IPS-18c (cell line): ENCODE results near the gene IGF2BP1.
"Not testable (repeated sequence)": the region's sequence is repeated elsewhere in the genome, so short reads cannot be mapped to it uniquely, and the experiment has no call there.

Experiments used
- H3K4me3 ChIP-seq: 2 replicates; pipeline ENCODE4 v1.7.0; 2013; ENCODE audit warnings: low read depth, mild to moderate bottlenecking, low read length, moderate library complexity; ENCODE audit not compliant: insufficient read depth
- H3K9me3 ChIP-seq: one replicate; pipeline ENCODE4 v1.6.1; 2013; ENCODE audit warnings: mild to moderate bottlenecking, low read length, moderate library complexity; ENCODE audit not compliant: control insufficient read depth, insufficient read depth

Gene IGF2BP1

GRCh38 chr17:49035470-49036269 is 38.5 kb downstream of the IGF2BP1 start:
- peak overlapping the region; percentile 16 for H3K4me3 ChIP-seq
- no peaks in the 10 kb centered on the region for H3K9me3 ChIP-seq

DNA sequence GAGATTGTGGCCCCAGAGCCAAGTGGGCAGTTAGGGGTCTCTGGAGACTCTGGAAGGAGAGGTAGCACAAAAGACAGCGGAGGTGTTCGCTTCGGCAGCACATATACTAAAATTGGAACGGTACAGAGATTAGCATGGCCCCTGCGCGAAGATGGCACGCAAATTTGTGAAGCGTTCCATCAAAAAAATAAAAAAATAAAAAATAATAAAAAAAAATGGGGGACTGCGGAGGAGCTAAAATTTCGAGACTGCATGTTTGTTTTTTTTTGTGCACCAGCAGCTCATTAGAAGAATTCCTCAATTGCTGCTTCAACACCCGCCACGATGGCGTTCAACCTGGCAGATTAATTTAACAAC is 39.1 kb downstream of the IGF2BP1 start:
- H3K9me3 ChIP-seq, result no peaks in the 10 kb centered on the region
- no peak overlapping the region for H3K4me3 ChIP-seq

GRCh38 chr17:49038138-49038537 is 41.0 kb downstream of the IGF2BP1 start:
- no peak overlapping the region for H3K4me3 ChIP-seq
- H3K9me3 ChIP-seq, result no peaks in the 10 kb centered on the region

DNA sequence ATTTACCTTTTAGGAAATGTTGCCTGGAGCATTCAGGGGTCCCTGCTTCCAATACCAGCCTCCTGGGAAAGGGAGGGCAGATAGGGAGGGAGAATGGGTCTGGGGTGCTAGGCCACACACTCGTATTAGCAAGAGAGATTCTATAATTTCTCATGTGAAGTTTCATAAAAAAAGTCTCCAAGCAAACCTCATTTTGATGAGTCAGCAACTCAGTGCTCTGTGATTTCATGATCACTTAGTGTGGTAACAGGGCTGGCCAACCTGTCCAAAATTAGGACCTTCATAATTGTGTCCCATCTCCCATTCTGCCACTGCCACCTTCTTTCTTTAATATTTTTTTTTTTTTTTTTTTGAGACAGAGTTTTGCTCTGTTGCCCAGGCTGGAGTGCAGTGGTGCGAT is 41.4 kb downstream of the IGF2BP1 start:
- H3K4me3 ChIP-seq, result no peak overlapping the region
- no peaks in the 10 kb centered on the region for H3K9me3 ChIP-seq

GRCh38 chr17:49039518-49039917 is 42.3 kb downstream of the IGF2BP1 start:
- not testable (repeated sequence) for H3K4me3 ChIP-seq, H3K9me3 ChIP-seq

DNA sequence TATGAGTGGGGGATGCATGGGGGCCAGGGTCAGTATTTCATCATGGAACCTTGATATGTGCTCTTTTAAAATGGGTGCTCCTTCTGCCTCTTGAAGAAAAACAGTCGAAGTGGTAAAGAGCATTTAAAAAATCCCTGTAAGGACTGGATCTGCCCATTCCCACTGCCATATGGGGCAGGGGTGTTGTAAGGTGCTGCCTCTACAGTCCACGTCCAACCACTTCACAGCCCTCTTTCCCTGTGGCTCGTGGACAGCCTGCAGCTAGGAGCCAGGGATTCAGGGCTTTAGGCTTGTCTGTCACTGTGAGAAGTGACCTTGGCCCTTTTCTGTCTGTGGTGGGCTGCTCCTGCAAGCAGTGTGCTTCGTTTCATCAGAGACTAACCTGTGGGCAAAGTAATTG is 44.3 kb downstream of the IGF2BP1 start:
- Histone ChIP-seq H3K9me3 (no peaks in the 10 kb centered on the region), H3K4me3 (no peak overlapping the region)

DNA sequence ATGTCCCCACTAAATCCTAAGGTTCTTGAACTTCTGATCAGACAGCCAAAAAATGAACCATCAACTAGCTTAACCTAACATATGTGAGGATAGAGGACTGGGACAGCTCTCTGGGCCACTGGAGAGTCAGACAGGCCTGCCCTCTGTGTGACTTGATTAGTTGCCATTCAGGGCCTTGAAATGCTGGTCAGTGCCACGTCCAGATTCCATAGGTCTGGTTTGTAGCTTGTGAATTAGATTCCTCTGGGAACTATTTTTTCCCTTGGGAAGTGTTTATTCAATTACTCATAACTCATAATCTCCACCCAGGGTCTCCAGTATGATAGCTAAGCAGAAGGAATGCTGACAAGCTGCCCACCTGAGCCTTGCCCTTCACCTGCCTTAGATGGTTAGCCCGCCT is 48.2 kb downstream of the IGF2BP1 start:
- H3K4me3 ChIP-seq, result no peak overlapping the region

GRCh38 chr17:49046912-49047311 is 49.7 kb downstream of the IGF2BP1 start:
- Histone ChIP-seq H3K9me3 (no peaks in the 10 kb centered on the region), H3K4me3 (no peak overlapping the region)

More for the DNA sequence above, 48.2 kb downstream of the IGF2BP1 start:
- H3K9me3 ChIP-seq, result no peaks in the 10 kb centered on the region

DNA sequence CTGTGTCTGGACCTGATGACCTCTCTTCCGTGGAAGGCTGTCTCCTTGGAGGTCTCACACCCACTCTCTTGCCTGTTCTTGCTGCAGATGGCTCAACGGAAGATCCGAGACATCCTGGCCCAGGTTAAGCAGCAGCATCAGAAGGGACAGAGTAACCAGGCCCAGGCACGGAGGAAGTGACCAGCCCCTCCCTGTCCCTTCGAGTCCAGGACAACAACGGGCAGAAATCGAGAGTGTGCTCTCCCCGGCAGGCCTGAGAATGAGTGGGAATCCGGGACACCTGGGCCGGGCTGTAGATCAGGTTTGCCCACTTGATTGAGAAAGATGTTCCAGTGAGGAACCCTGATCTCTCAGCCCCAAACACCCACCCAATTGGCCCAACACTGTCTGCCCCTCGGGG is 52.1 kb downstream of the IGF2BP1 start:
- Histone ChIP-seq H3K9me3 (no peaks in the 10 kb centered on the region), H3K4me3 (no peak overlapping the region)

- Histone ChIP-seq H3K9me3 (no peaks in the 10 kb centered on the region), H3K4me3 (no peak overlapping the region)
These were observed 53.4 kb downstream of the IGF2BP1 start for GRCh38 chr17:49050611-49051010.

DNA sequence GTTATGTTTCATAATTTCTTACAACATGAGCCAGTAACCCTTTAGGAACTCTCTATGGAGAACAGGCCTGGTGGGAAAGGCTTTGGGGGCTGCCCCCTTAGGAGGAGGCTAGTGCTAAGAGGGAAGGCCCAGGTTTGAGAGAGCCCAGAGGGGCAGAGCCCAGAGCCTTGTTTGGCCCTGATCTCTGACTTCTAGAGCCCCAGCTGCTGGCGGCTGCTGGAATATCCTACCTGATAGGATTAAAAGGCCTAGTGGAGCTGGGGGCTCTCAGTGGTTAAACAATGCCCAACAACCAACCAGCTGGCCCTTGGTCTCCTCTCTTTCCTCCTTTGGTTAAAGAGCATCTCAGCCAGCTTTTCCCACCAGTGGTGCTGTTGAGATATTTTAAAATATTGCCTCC is 54.1 kb downstream of the IGF2BP1 start:
- H3K4me3 ChIP-seq, result no peak overlapping the region
- no peaks in the 10 kb centered on the region for H3K9me3 ChIP-seq

GRCh38 chr17:49053171-49053829 is 56.1 kb downstream of the IGF2BP1 start:
- Histone ChIP-seq H3K4me3 (no peak overlapping the region), H3K9me3 (no peaks in the 10 kb centered on the region)

GRCh38 chr17:49054342-49055092 is 57.3 kb downstream of the IGF2BP1 start:
- Histone ChIP-seq H3K9me3 (no peaks in the 10 kb centered on the region), H3K4me3 (no peak overlapping the region)

DNA sequence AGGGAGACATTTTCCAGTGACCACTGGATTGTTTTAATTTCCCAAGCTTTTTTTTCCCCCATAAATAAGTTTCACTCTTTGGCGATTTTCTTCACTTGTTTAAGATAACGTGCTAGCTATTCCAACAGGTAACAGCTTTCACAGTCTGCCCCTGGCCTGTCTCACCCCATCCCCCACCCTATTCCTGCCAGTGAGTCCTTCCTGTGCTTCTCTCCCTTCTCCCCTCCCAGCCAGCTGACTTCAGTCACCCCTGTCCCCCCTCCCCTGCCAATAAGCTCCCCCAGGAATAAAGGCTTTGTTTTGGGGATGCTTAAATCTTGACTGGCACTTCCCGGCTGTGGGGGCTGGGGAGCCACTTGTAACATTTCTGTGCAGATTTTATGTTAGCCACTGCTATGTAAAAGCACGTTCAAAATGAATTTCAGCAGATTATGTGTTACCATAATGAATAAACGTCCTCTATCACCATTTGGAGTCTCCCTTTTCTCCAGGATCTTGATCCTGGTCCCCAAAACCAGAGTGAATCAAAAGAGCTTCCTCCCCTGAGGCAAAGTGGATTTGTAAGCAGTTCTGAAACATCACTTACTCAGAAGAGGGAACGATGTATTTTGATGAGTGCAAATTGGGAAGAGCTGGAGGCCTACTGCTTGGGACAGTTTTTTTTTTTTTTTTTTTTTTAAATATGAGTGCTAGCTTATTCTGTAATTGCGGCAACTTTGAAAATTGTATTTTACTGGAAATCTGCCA is 58.2 kb downstream of the IGF2BP1 start:
- no peak overlapping the region for H3K4me3 ChIP-seq

DNA sequence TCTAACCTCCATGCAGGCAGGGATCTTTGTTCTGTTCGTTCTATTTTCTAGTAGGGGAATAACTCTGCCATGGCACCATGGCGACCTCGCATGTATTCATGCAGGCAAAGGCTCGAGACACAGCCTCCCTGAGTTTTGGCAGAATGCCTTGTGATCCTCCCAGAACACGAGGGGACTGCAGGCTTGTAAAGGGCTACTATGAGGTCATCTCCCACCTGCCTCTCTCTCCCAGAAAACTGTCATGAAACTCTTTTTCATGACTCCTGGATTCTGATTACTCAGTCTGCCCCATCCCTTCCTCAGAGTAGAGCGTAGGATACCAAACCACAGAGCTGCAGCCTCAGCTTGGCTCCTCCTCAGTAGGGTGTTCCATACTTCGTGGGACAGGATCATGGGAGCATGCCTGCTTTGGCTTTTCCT is 64.3 kb downstream of the IGF2BP1 start:
- Histone ChIP-seq H3K9me3 (no peaks in the 10 kb centered on the region), H3K4me3 (no peak overlapping the region)

More for the DNA sequence above, 58.2 kb downstream of the IGF2BP1 start:
- no peaks in the 10 kb centered on the region for H3K9me3 ChIP-seq

- no peaks in the 10 kb centered on the region for H3K9me3 ChIP-seq
These were observed 66.5 kb downstream of the IGF2BP1 start for GRCh38 chr17:49063652-49064051.

DNA sequence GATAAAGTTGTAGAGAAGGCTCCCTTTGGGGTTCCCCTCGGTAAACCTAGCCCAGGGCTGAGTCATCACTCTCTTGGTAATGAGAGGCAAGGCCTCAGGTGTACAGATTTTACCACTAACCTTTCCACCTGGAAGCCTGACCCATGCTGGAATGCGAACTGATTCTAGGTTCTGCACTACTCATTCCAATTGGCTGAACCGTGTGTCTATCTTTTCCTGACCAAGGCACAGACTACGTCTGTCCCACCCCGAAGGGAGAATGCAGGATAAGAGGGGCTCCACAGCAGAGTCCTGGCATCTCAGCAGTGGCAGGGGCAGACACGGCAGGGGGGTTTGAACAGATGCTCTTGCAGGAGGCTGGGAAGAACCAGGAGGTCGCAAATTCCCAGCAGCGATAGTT is 70.0 kb downstream of the IGF2BP1 start:
- H3K9me3 ChIP-seq, result no peaks in the 10 kb centered on the region
- H3K4me3 ChIP-seq, result no peak overlapping the region

More at GRCh38 chr17:49063652-49064051, 66.5 kb downstream of the IGF2BP1 start:
- H3K4me3 ChIP-seq, result no peak overlapping the region
